Left kidney (tissue), 2 donors: ENCODE results near the gene HIP1R. TPM values are rescaled to one million over a fixed set of nuclear protein-coding genes. Genes with fewer than 3 reads are reported as not detected.

ENCODE experiments used
- DNase-seq: peaks from one replicate; pipeline ENCODE4 v3.0.0-alpha.2; 2013
- polyA plus RNA-seq: library from polyadenylated mRNA; unstranded; fragments of 120-200 nt; gene quantifications from one replicate; pipeline ENCODE4 v1.2.1, GENCODE V29; 2013; ENCODE audit not compliant: insufficient read length

The HIP1R gene
- polyA plus RNA-seq, 1 donor: 82.4 TPM

GRCh38 chr12:122847516-122847836 is 12.2 kb downstream of the HIP1R start:
- DNase-seq: no peak

DNA sequence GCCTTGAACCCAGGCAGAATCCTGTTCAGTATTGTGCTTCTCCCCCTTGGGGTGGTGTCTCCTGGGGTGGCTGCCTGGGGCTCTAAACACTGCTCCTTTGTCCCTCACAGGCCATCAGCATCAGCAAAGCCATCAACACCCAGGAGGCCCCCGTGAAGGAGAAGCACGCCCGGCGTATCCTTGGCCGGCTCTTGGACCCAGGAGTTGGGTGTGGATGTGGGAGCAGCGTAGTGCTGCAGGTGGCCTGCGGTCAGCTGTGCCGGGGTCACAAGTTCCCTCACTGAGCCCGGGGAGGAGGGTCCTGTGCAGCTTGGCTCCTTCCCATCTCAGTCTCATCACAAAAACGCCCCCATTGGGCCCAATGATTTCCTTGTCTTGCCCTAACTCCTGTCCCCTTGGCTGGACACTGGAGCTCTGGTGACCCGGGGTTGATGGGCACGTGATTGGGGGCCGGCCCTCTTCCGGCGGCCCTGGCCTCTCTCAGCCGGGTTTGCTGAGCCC is 12.7 kb downstream of the HIP1R start:
- no peak for DNase-seq

GRCh38 chr12:122848471-122849351 is 13.5 kb downstream of the HIP1R start:
- DNase-seq: no peak

DNA sequence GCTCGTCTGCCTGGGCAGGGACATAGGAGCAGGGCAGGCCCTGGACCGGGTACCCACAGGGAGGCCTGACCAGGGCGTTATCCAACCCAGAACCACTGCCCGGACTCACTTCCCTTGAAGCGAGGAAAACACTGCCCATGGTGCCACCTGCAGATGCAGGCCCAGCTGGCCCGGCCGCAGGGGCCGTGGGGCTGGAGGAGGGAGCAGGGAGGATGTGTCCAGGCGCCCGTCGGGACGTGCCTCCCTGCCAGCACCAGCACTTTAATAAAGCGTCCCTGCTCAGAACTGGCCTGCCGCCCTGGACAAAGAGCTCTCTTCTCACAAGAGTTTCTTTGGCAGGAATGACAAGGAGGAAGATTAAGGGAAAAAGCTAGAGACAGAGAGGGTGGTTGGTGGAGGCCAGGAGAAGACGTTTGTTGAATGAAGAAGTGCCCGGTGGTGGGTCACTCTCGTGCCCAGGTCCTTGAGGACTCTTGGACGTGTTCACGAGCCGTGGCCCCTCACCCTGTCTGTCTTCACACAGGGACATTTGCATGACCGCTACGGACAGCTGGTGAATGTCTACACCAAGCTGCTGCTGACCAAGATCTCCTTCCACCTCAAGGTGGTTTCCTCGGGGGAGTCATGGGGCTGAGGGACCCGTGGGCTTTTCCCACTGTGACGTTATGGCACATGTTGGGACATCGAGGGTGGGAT is 14.2 kb downstream of the HIP1R start:
- DNase-seq: no peak

GRCh38 chr12:122850048-122850445 is 14.8 kb downstream of the HIP1R start:
- DNase-seq: no peak

GRCh38 chr12:122850695-122851350 is 15.6 kb downstream of the HIP1R start:
- DNase-seq: no peak

- DNase-seq: no peak
Observed at GRCh38 chr12:122851820-122852219, 16.6 kb downstream of the HIP1R start.

DNA sequence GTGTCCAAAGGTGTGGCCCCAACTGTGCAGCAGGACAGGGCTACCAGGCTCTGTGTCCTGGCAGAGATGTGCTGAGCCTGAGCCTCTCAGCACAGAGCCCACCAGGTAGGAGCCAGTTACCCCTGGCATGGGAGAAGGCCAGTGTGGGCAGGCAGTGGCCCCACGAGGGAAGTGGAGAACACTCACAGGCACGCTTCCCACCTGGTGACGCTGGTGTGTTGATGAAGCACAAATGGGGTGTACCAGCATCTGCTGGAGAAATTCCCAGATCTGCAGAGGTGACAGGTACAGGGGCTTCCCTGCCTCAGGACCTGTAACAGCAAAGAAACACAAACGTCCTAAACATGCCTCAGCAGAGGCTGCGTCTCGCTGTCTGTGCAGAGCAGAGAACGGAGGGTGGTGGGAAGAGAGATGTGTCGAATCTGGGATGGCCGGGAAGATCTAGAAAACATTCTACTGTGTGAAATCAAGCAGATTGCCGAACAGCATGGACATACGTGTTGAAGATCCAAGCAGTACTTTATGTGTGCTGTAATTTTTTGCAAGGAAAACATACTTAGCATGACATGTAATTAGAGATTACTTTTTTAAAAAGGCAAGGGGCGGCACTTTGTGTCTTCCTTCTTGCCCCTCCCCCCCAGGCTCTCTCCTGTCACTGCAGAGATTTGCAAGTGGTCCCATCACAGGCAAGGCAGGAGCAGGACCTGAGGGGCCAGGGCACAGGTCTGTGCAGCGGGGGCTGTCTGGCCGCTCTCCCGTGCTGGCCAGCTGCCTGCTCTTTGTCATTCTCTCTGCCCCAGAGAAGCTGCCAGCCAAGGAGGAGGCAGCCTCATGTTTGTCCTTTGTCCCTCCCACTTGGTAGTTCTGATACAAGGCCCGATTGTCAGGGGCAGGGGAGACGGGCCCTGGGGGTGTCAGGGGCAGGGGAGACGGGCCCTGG is 17.3 kb downstream of the HIP1R start:
- no peak for DNase-seq

GRCh38 chr12:122853582-122854245 is 18.5 kb downstream of the HIP1R start:
- no peak for DNase-seq

GRCh38 chr12:122854554-122854953 is 19.3 kb downstream of the HIP1R start:
- no peak for DNase-seq

- DNase-seq: no peak
Observed at GRCh38 chr12:122855071-122855829, 20.0 kb downstream of the HIP1R start.

GRCh38 chr12:122855928-122856831 is 20.9 kb downstream of the HIP1R start:
- DNase-seq: no peak

- DNase-seq: no peak
Observed at GRCh38 chr12:122856999-122857671, 21.9 kb downstream of the HIP1R start.

GRCh38 chr12:122858171-122858570 is 22.9 kb downstream of the HIP1R start:
- DNase-seq: no peak

DNA sequence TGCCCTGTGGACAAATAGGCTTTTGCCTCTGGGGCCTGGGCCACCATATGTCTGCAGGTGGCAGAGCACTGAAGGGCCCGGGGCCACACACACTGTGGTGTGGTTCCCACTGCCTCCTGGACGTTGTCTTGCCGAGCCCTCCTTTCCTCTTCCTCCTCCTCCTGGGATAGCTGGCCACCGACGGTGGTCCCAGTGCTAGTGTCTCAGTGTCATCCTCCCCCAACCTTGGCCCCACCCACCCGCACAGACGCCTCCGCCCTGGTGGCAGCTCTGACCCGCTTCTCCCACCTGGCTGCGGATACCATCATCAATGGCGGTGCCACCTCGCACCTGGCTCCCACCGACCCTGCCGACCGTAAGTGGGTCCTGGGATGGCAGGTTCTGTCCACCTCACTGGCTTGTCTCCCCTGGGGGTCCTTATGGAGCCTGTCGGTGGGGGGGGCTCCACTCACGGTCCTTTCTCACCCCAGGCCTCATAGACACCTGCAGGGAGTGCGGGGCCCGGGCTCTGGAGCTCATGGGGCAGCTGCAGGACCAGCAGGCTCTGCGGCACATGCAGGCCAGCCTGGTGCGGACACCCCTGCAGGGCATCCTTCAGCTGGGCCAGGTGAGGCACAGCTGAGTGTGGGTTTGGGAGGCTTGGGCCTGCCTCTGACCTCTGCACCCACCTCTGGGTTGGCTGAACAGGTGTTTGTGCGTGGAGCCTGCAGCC is 23.5 kb downstream of the HIP1R start:
- DNase-seq: no peak

DNA sequence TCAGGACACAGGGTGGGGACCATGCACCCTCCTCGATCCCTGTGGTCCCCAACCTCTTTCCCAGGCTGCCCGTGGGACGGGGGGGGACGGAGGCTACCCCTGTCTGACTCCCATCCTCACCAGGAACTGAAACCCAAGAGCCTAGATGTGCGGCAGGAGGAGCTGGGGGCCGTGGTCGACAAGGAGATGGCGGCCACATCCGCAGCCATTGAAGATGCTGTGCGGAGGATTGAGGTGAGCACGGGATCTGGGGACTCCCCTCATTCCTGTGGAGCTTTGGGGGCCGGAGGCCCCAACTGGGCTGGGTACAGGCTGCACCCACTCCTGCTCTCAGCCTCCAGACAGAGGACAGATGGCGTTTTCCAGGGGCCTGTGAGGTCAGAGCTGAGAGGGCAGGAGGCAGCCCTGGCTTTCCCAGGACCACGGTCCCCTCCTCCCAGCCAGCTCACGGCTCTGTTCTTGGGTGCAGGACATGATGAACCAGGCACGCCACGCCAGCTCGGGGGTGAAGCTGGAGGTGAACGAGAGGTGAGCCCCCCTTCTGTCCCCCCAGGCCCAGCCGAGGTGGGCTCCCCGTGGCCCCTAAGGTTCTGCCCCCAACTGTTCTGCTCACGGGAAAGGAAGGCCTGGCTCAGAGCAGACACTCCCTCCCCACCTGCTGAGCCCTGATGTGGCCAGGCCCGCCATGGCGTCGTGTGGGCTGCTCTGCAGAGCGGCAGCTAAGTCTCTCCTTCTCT is 24.2 kb downstream of the HIP1R start:
- no peak for DNase-seq
